ENCODE data around the gene DNM2.
"Not testable (repeated sequence)": the region's sequence is repeated elsewhere in the genome, so short reads cannot be mapped to it uniquely, and the experiment has no call there.

Gene DNM2

GRCh38 chr19:10862561-10863106 is 144.8 kb downstream of the DNM2 start:
- no peak for DNase-seq (ENCODE audit: low read depth, low spot score)

GRCh38 chr19:10863107-10863717 is 145.3 kb downstream of the DNM2 start:
- peak; percentile 89 for DNase-seq (ENCODE audit: low read depth, low spot score)

- peak; percentile 87 for DNase-seq (ENCODE audit: low read depth, low spot score)
Measured at GRCh38 chr19:10864538-10864899, 146.6 kb downstream of the DNM2 start.

GRCh38 chr19:10866495-10866894 is 148.6 kb downstream of the DNM2 start:
- DNase-seq (ENCODE audit: low read depth, low spot score) = no peak

- DNase-seq (ENCODE audit: low read depth, low spot score) = no peak
Measured at GRCh38 chr19:10868872-10869547, 151.1 kb downstream of the DNM2 start.

GRCh38 chr19:10869872-10870311 is 152.0 kb downstream of the DNM2 start:
- not testable (repeated sequence) for DNase-seq (ENCODE audit: low read depth, low spot score)

- no peak for DNase-seq (ENCODE audit: low read depth, low spot score)
Measured at GRCh38 chr19:10870501-10870954, 152.6 kb downstream of the DNM2 start.

GRCh38 chr19:10870955-10871603 is 153.2 kb downstream of the DNM2 start, which contains the start of gene CARM1:
CARM1 (plus strand) TSS chr19:10871553; CDS start chr19:10871703, 150 bp downstream.
- peak; percentile 100 for DNase-seq (ENCODE audit: low read depth, low spot score)

GRCh38 chr19:10871711-10872545 is 154.0 kb downstream of the DNM2 start:
- peak; percentile 59 for DNase-seq (ENCODE audit: low read depth, low spot score)

GRCh38 chr19:10872546-10873107 is 154.7 kb downstream of the DNM2 start:
- DNase-seq (ENCODE audit: low read depth, low spot score) = peak; percentile 33

- no peak for DNase-seq (ENCODE audit: low read depth, low spot score)
Measured at GRCh38 chr19:10874024-10874423, 156.1 kb downstream of the DNM2 start.

GRCh38 chr19:10876459-10877240 is 158.8 kb downstream of the DNM2 start:
- no peak for DNase-seq (ENCODE audit: low read depth, low spot score)

GRCh38 chr19:10877608-10878007 is 159.7 kb downstream of the DNM2 start:
- not testable (repeated sequence) for DNase-seq (ENCODE audit: low read depth, low spot score)

- no peak for DNase-seq (ENCODE audit: low read depth, low spot score)
Measured at GRCh38 chr19:10878253-10878652, 160.4 kb downstream of the DNM2 start.
